Sciatic nerve (tissue), 2 donors: ENCODE measurements around the gene TBXAS1. TPM values are rescaled to one million over a fixed set of nuclear protein-coding genes. Genes with fewer than 3 reads are reported as not detected.

Experiments
- ATAC-seq: fragments of 200-7000 bp; cut with Tn5 transposase; one replicate; pipeline ENCODE4 v1.9.1; 2020; ENCODE audit warnings: mild to moderate bottlenecking, moderate library complexity
- DNase-seq: peaks from one replicate; pipeline ENCODE4 v3.0.0-alpha.2; 2020; ENCODE audit warnings: low spot score
- intact Hi-C: fragments of 100-400 bp; cut with DNase I; formaldehyde crosslinking; loops from one replicate; pipeline ENCODE4 v1.14.2; 2022
- total RNA-seq: library from RNA; stranded (reverse); fragmentation: NEBNext Ultra II Directional; extraction: Animal tissue kit (Norgen Biotek cat#: 25700); gene quantifications from one replicate; pipeline ENCODE4 v1.2.1, GENCODE V29; 2021
- donor health status: DM: no; HTN: no; CAD: no.
- donor health status: DM: no; HTN: no; CAD: no.

TBXAS1 gene
- total RNA-seq, 1 donor from 2014 or later, result 19.1 TPM

DNA sequence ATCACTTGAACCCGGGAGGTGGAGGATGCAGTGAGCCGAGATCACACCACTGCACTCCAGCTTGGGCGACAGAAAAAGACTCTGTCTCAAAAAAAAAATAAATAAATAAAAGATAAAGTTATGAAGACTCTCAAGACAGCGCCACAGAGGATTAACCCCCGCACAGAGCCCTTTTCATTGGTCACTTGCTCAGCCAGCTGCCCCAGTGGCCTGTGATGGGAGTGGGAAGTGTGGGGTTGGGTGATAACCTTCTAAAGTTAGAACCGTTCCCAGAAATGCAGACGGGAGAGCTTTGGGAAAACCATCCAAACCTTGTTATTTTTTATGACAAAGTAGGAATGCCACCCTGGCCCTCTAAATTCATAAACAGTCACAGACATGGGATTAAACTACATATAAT, 176.3 kb downstream of the TBXAS1 start:
- intact Hi-C loops, result no loop called here
- no peak for DNase-seq
- no peak for ATAC-seq

DNA sequence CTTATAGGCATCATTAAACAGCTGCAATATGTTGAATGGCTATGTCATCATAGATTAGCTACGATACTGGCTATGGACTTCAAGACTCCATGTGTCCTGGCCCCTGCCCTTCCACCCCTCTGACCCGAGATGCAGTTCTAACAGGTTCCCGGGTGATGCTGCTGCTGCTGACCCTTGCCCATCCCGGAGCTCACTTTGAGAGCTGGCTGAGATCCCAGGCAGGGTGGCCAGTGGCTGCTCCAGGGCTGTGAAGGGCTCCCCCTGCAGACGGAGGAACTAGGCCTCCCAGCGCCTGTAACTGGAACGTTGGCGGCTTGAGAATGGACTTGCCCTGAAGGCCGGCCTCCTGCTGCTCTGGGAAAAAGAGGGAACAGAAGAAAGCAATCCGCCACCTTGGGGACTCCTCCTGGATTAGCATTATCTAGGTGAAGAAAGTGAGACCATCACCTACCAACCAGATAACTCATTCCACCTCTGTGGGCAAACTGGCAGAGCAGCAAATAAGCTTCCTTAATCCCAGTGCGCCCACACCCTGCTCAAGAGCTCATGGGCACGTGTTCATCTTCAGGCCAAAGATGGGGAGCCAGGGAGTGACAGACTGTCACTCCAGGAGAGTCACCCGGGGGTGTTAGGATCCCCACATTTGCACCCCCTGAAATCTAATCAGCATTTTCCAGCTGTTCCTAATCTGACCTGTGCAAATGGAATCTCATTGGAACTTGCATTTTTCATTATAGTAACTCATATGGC, 176.9 kb downstream of the TBXAS1 start:
- no peak for DNase-seq
- intact Hi-C loops, result no loop called here
- ATAC-seq, result no peak

DNA sequence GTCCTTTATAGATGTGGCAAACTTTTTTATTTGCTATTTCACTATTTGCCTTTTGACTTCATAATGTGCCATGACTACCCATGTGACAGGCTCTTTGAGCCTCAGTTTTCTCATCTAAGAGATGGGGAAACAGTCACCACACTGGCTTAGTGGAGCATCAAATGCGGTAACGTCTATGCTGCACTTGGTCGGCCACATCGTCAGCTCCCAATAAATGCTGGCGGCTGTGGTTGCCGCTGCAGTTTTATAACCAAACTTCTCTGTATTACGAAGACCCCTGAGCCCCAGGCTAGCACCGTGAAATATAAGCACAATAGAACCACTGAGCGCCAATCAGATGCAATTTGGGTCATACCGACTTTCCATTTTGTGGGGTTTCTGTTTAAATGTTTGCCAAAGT, 177.5 kb downstream of the TBXAS1 start:
- intact Hi-C loops, result no loop called here
- ATAC-seq (no peak), DNase-seq (no peak)

DNA sequence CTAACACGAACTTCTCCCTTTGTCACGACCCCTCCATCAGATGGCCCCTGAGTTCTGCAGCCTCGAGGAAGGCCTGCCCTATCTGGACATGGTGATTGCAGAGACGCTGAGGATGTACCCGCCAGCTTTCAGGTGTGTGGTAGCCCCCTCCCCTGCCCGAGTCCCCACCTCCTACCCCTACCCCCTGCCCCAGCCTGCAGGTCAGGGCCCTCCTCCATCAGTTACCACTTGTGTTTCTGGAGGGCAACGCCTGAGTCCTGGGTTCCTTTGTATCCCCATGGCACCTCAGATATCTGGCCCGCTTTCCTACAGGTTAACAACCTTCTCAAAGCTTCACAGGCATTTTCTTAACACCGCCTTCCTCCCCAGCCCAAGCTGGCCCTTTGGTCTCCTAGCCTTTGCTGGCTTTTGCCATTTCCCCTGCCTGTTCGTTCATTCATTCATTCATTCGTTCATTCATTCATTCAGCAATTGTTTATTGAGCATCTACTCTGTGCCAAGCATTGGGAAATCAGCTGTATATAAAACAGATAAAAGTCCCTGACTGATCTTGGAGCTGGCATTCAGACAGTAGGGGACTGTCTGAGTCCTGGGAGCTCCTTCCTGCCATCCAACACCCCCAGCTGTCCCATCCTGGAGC, 178.1 kb downstream of the TBXAS1 start:
- no peak for DNase-seq
- no peak for ATAC-seq
- intact Hi-C loops, result no loop called here

DNA sequence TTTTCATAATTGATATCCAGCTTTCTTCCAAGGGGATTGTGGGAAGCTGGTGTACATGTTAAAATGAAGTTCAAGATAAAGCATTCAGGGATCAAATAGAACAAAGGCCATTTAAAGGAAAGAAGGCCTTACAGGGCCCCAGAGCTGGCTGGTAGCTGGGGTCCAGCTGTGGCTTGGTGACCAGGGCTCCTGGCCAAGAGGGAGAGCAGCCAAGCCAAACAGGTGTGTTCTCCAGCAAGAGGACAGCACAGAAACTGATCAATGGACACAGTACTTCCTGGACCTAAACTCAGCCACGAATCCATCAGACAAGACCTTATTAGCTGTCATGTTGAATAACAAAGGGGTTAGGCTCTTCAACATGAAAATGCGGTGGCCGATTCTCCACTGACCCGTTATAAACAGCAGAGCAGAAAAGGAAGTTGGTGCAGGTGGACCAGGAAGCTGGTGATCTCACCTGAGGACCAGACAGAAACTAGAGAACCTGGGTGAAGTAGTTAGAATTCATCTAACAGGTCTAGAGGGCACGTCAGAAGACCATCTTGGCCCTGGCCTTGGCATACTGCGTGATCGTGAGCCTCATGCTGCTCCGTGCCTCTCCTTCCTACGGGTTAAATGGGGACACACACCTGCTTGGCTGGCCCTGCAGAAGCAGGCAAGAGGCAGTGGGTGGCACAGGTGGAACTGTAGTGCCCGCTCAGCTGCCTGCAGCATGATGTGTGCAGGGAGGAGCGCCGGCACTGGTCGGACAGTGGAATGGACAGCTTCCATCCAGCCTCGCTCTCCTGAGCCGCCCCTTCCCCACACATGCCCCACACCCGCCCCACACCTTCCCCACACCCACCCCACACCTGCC, 179.9 kb downstream of the TBXAS1 start:
- DNase-seq, result no peak
- no peak for ATAC-seq
- intact Hi-C loops, result no loop called here

DNA sequence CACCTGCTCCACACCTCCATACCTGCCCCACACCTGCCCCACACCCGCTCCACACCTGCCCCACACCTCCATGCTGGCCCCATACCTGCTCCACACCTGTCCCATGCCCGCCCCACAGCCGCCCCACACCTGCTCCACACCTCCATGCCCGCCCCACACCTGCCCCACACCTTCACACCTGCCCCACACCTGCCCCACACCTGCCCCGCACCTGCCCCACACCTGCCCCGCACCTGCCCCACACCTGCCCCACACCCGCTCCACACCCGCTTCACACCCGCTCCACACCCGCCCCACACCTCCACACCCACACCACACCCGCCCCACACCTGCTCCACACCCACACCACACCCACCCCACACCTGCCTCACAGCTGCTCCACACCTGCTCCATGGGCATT, 180.7 kb downstream of the TBXAS1 start:
- intact Hi-C loops, result no loop called here
- ATAC-seq, result no peak
- DNase-seq, result no peak

DNA sequence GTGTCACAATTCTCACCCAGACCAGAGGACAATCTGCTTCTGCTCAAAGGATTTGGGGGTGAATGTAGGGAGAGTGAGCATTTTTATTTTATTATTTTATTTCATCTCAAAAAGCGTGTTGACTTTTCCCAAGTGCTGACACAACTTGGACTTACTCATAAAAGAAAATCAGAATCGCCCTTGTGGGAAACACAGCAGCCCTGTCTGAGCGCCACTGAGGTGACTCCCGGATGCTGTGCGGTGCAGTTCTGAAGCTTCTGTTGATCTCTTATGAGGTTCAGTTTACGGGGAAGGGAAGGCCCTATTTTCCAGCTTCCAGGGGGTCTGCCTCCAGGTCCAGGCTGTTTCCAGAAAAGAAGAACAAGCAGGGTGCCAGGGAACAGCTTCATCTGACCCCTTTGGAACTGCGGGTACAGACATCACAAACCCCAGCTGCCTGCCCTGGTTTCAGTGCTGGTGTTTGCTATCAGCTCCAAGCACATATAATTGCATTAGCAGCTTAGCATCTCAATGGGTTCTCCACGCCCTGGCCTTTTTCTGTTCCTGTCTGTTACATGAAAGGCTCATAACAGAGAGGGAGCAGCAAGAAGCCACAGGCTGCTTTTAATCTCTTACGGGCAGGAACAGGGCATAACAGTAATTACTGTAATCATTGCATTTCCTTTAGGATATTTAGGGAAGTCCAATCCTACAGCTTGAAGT, 181.3 kb downstream of the TBXAS1 start:
- intact Hi-C loops, result no loop called here
- no peak for ATAC-seq
- no peak for DNase-seq

DNA sequence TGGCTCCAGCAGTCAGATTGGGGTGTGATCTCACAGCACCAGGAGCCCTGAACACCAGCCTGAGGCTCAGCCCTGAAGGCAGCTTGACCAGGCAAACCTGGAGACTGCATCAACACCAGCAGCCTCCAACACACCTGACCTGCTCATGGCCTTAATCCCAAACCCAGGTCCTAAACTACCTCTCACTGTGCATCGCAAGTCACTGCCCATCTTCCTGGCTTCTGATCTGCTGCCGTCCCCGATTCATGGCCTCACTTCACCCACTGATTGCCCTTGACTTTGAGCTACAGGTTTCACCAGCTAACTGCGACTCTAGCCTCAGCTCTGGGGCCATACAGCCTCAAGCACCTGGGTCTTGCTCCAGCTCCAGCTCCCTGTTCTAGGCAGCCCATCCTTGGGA, 184.6 kb downstream of the TBXAS1 start:
- ATAC-seq, result no peak
- intact Hi-C loops, result no loop called here
- no peak for DNase-seq

DNA sequence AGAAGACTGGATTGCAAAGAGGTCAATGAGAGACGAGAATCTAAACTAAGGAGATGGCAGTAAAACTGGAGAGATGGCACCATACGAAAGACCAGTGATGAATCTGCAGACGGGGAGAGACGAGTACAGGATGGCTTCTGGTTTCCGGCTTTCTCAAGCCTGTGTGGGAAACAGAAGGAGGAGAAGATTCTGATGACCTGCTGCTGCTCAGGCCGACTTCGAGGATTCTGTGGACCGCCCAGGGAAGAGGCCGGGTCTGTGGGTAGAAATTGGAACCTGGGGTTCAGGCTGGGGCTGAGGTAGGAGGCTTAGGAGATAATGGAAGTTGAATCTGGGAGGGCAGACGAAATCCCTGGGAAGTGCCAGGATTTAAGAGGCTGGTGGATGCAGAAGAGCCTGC, 185.1 kb downstream of the TBXAS1 start:
- ATAC-seq (no peak), DNase-seq (no peak)
- intact Hi-C loops, result no loop called here

DNA sequence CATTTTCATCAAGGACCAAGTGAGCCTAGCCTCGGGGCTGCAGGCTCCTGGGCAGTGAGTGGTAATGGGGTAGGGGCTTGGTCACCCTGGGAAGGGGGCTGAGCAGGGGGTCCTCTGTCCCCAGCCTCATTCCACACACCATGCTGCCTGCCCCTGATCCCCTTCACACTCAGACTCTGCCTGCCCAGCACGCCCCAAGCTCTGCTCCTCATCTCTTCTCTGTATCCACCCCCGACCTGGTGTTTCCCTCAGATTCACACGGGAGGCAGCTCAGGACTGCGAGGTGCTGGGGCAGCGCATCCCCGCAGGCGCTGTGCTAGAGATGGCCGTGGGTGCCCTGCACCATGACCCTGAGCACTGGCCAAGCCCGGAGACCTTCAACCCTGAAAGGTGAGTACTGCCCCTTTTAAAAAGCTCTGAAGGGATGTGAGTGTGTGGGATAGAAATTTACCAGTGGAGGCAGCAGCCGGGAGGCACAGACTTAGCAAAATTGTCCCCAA, 186.5 kb downstream of the TBXAS1 start:
- DNase-seq (no peak), ATAC-seq (no peak)
- intact Hi-C loops, result no loop called here

DNA sequence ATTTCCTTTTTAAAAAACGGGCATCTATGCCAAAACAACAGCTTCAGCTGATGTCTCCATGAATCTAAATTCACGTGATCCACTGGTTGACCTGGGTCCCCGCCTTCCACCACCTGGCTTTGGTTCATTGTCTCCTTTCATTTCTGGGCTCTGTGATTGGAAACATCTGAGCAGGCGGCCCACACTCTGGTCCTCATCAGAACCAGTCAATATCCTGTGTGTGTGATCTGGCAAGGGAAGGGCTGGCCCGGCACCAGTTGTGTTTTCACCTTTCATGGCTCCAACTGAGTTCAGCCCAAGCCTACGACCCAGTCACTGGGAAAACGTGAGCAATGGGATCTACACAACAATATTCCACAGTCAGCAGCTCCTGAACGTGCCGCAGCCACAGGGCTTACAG, 187.5 kb downstream of the TBXAS1 start:
- ATAC-seq (no peak), DNase-seq (no peak)
- intact Hi-C loops, result no loop called here

DNA sequence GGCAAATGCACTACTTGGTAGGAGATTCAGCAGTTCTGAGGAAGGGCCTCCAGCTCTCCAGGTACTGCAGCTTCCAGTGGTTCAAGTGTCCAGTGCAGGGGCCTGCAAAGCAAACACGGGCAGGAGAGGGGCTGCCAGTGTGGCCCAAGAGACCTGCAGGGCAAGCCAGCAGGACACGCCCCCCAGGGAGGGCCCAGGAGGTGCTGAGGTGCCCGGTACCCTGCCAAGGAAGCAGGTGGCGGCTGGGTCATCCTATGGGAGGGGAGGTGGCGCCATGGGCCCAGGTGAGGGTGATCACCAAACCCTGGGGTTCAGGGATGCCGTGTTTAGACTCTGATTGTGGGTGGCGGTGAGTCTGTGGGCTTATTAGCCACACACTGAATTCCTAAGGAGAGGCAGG, 188.0 kb downstream of the TBXAS1 start:
- no peak for DNase-seq
- intact Hi-C loops, result no loop called here
- ATAC-seq, result no peak

DNA sequence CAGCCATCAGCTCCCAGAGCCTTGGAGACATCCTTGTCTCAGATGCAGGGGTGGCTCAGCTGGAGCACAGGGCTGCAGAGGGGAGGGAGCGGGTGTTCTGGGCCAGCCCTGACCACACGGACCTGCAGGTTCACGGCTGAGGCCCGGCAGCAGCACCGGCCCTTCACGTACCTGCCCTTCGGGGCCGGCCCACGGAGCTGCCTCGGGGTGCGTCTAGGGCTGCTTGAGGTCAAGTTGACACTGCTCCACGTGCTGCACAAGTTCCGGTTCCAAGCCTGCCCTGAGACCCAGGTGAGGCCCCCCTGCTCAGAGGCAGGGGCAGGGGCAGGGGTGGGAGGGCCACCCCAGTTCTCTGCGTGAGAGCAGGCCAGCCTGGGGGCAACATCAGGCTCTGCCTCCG, 188.5 kb downstream of the TBXAS1 start:
- DNase-seq (no peak), ATAC-seq (no peak)
- intact Hi-C loops, result no loop called here

DNA sequence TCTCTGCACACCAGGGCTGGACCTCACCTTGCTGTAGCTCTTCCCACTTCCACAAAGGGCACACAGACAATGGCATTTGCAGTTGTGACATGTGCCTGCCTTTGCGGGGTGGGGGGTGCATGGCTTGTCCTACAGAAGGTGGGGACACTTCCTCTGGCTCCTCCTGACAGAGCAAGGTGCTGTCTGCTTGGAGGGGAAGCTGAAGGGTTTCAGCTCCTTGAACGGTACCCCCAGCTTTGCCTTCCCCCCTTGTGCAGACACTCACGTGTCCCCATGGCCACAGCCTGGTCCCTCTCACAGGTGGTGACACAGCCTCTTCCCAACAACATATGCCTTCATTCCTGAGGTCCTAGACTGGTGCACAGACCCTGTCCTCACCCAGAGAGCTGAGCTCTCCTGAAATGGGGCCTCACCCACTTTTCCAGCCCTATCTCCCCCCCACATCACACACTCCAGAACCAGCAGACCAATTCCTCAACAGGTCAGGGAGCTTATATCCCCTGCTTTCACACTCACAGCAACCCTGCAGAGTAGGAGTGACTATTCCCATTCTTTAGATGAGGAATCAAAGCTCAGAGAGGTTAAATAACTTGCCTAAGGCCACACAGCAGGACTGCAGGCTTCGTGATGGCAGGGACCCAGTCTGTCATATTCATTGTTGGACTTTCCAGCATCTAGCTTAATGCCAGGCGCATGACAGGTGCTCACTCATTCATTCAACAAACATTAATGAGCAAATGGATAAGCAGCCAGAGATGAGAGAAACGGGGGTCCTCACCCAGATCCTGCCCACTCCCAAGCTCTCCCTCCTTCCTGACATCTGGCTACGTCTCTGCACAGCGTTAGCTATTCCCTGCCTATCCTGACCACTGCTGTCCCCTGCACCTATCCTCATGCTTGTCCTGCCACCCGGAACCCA, 189.3 kb downstream of the TBXAS1 start:
- ATAC-seq (no peak), DNase-seq (no peak)
- intact Hi-C loops, result no loop called here

DNA sequence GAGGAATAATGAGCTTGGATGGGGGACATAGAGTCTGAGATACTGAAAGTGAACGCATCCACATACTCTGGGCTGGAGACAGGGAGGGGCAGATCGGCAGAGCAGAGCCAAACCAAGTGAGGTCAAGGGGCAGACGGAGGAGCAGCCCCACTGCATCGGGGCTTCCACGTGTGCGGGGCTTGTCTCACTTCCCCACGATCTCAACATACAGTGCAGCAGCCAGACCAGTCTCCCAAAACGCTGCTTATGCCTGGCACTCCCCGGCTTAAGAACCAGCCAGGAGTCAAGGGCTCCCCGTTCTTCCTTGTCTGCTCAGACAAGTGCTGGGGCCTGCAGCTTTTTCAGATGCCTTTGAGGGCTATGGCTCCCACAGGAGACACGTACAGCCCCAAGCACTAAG, 190.1 kb downstream of the TBXAS1 start:
- intact Hi-C loops, result no loop called here
- DNase-seq (no peak), ATAC-seq (no peak)

DNA sequence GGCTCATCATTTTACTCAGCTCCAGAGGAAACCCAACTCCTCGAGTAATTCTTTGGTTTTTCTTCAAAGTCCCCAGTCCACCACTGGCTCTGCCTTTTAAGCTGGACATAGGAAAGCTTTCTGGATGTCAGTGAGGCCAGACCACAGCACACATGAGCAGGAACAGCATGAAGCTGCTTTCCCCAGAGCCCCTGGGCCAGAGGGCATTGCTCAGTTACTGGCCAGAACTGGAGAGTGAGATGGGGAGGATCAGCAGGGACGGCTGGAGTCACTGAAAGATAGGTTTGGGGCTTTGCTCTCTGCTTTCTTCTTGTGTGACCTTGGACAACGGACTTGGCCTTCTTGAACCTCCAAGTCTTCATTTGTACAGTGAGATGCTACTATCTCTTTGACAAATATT, 190.5 kb downstream of the TBXAS1 start:
- no peak for ATAC-seq
- intact Hi-C loops, result no loop called here

DNA sequence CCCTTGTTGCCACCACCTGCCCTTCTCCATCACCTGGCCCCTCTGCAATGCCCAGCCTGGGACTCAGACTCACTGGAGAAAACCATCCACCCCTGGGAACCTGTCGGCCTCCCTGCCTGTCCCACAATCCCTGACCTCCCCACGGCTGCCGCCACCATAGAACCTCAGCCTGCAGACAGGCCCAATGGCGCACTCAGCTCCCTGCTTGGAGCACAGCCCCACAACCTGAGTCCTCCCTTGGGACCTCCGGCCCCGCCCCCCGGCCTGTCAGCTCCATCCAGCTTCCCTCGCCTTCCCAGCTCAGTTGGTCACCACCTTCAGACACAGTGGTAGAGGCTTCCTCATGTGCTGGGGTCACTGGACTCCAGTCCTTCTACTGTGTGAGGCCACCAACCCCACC, 192.5 kb downstream of the TBXAS1 start:
- no peak for DNase-seq
- no peak for ATAC-seq
- intact Hi-C loops, result no loop called here

More for the DNA sequence above, 190.5 kb downstream of the TBXAS1 start:
- DNase-seq, result no peak

DNA sequence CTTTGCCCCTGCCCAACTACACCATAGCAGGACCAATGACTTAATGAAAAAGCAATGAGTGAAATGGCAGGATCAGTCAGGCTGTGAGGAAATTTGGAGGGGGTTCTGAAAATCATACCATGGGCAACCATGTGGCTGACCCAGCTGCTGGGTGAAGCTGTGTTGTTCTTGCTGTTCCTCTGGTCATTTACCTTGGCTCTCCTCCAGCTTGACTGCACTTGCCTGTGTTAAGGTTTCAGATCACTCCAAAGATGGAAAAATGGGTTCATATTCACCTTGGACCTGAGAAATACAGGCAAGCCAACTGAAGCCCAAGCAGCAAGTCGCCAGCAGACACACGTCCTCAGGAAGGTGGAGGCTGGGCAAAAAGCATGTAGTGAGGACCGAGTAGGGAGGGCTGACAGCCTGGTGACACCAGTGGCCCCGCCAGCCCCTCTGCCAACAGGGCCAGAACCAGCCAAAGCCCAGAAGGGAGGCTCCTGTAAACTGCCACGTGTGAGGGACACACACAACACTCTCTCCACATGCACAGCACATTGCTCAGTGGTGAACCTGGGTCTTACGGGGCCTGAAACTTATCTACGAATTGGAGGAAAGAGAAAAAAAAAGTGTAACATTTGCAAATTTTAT, 193.6 kb downstream of the TBXAS1 start:
- ATAC-seq, result no peak
- intact Hi-C loops, result no loop called here
- peak; percentile 15 for DNase-seq
